AG09309 (cell line): ENCODE data around the gene COPS2.

Experiments
- DNase-seq: peaks from one replicate; pipeline ENCODE4 v3.0.0-alpha.2; 2010; ENCODE audit warnings: low read depth
- H3K4me3 ChIP-seq: 2 replicates; pipeline ENCODE4 v1.5.1; 2011; ENCODE audit warnings: mild to moderate bottlenecking, low read depth, low read length, moderate library complexity; ENCODE audit not compliant: control insufficient read depth
- CTCF ChIP-seq: IDR thresholded peaks from 2 replicates; pipeline ENCODE4 v1.5.1; 2011; ENCODE audit warnings: mild to moderate bottlenecking, low read depth, low read length, inconsistent platforms; ENCODE audit not compliant: insufficient read depth, control insufficient read depth; ENCODE audit errors: missing control alignments

Gene COPS2

GRCh38 chr15:49148727-49149126 is 6.7 kb downstream of the COPS2 start:
- DNase-seq = no peak
- H3K4me3 ChIP-seq = no peak overlapping the region

GRCh38 chr15:49148298-49148697 is 7.1 kb downstream of the COPS2 start:
- no peak for TF ChIP-seq CTCF
- no peak for DNase-seq
- no peak overlapping the region for H3K4me3 ChIP-seq

More at GRCh38 chr15:49148727-49149126, 6.7 kb downstream of the COPS2 start:
- no peak for TF ChIP-seq CTCF

GRCh38 chr15:49145651-49146609 is 9.5 kb downstream of the COPS2 start:
- TF ChIP-seq CTCF = peak; percentile 71
- no peak overlapping the region for H3K4me3 ChIP-seq
- DNase-seq = no peak

GRCh38 chr15:49137861-49138260 is 17.5 kb downstream of the COPS2 start:
- no peak overlapping the region for H3K4me3 ChIP-seq
- DNase-seq = peak; percentile 20
- TF ChIP-seq CTCF = no peak

GRCh38 chr15:49135911-49136310 is 19.5 kb downstream of the COPS2 start:
- TF ChIP-seq CTCF = no peak
- no peak overlapping the region for H3K4me3 ChIP-seq
- peak; percentile 59 for DNase-seq

- no peak for DNase-seq
- no peak for TF ChIP-seq CTCF
- no peak overlapping the region for H3K4me3 ChIP-seq
Observed at GRCh38 chr15:49135342-49135857, 20.0 kb downstream of the COPS2 start.
